ENCODE results near the gene INTS1.

DNA sequence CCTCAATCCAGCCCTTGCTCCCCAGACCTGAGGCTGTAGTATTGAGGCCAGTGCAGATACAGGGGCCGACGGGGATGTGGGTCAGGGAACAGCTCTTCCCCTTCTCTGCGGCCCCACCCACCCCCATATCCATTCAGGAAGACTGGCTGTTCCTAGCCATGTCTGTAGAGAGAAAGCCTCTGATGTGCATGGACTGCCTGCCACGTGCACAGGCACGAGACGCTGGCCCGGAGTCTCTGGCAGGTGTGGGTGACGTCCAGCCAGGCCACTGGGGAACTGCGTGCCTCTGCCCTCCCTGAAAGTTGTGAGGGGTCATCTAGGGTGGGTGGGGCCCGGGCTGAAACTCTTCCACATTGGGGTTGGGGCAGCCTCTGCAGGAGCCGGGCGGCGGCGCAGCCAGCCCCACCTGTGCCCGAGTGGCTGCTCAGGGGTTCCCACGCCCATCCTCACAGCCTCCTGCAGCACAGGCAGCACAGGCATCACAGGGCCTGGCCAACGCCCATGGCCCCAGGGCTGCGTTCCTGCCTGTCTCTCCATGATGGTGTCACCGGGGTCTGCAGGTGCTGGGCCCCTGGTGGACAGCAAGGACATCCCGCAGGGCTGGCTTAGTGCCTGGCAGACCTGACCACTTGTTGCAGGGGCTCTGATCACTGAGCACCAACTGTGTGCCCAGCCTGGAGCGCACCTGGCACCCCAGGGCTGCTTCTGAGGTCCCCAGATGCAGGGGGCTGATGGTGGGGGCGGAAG, 72.4 kb downstream of the INTS1 start:
- TF ChIP-seq EZH2 (IDR thresholded peaks at IDR 0.05): no peak
- no peak for TF ChIP-seq POLR2AphosphoS5 (IDR thresholded peaks at IDR 0.05; ENCODE audit: borderline replicate concordance, low read depth, low read length)
